Epithelial cell of proximal tubule (primary cell): Measurements from ENCODE around the gene NOTCH2. TPM values are rescaled to one million over a fixed set of nuclear protein-coding genes. Genes with fewer than 3 reads are reported as not detected.

Source experiments
- DNase-seq: peaks from one replicate; pipeline ENCODE4 v3.0.0-alpha.2; 2011; ENCODE audit warnings: low read depth
- H3K4me3 ChIP-seq: 2 replicates; pipeline ENCODE4 v1.5.1; 2011; ENCODE audit warnings: low read depth, mild to moderate bottlenecking, low read length
- CTCF ChIP-seq: conservative IDR thresholded peaks from 2 replicates; pipeline ENCODE4 v1.5.1; 2012; ENCODE audit warnings: low read depth, mild to moderate bottlenecking, low read length
- total RNA-seq: library from RNA; depleted of rRNA; stranded (reverse); fragments of >200 nt; gene quantifications from 2 replicates; pipeline ENCODE4 v1.2.3, GENCODE V29; 2015

Gene NOTCH2
- total RNA-seq, 1 donor from 2014 or later: 90.0 TPM

- DNase-seq: no peak
- H3K4me3 ChIP-seq: no peak overlapping the region
- TF ChIP-seq CTCF: no peak
Measured at GRCh38 chr1:119937198-119937597, 132.3 kb downstream of the NOTCH2 start.

- no peak for TF ChIP-seq CTCF
- DNase-seq: no peak
- no peak overlapping the region for H3K4me3 ChIP-seq
Measured at GRCh38 chr1:119935915-119936314, 133.5 kb downstream of the NOTCH2 start.

- DNase-seq: no peak
- no peak for TF ChIP-seq CTCF
- H3K4me3 ChIP-seq: no peak overlapping the region
Measured at GRCh38 chr1:119935373-119935772, 134.1 kb downstream of the NOTCH2 start.

- no peak for TF ChIP-seq CTCF
- H3K4me3 ChIP-seq: no peak overlapping the region
- no peak for DNase-seq
Measured at GRCh38 chr1:119933397-119933796, 136.1 kb downstream of the NOTCH2 start.

- DNase-seq: no peak
Measured at GRCh38 chr1:119929643-119930315, 139.7 kb downstream of the NOTCH2 start.

GRCh38 chr1:119926553-119926952 is 142.9 kb downstream of the NOTCH2 start:
- DNase-seq: no peak
- no peak for TF ChIP-seq CTCF
- no peak overlapping the region for H3K4me3 ChIP-seq

More at GRCh38 chr1:119929643-119930315, 139.7 kb downstream of the NOTCH2 start:
- no peak overlapping the region for H3K4me3 ChIP-seq
- TF ChIP-seq CTCF: no peak
